ENCODE results near the gene ZFP36. TPM values are rescaled to one million over a fixed set of nuclear protein-coding genes. Genes with fewer than 3 reads are reported as not detected.
"Not testable (repeated sequence)": the region's sequence is repeated elsewhere in the genome, so short reads cannot be mapped to it uniquely, and the experiment has no call there.

Gene ZFP36
- total RNA-seq, 1 donor from 2014 or later = 32.0 TPM

DNA sequence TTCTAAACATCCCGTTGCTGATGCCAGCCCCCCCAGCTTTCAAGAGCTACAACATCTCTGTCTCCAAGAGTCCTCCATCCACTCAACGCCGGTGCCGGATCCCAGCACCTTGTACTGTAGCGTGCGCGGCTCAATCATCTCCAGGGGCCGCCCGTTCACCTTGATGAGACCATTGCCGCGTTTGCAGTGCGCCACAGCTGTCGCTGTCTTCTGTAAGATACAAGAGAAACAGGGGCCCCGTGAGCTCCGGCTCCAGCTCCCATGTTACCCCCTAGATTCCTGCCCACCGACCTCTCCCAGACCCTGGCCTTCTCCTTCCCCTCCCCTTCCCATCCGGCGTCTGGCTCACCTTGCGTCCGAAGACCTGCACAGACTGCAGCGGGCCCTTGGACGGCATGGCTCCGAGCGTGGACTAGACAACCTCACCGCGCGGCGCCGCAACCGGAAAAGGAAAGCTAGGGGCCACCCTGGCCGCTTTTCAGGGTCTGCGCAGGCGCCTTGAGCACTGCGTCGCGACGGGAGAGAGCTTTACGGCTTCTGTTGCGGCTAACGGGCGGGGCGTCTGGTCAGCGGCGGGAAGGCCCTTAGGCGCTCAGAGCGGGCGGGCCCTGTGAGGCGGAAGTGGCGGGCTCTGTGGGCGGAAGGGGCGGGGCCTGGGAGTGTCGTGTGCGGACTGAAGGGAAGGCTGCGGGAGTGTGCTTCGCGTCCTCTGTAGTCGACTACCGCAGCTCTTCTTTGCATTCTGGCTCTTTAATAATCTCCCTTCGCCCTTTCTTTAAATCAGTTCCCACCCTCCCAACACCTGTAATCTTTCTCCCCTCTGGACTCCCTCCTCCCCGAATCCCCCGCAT is 29.1 kb downstream of the ZFP36 start, which contains the start of gene RPS16:
RPS16 (minus strand) TSS at position 451 of the 851 bp plus-strand sequence; CDS start at position 397, 54 bp downstream.
- H3K9me3 Mint-ChIP-seq = no peaks in the 10 kb centered on the region
- peak within 1 kb of the TSS; percentile 99 for H3K4me3 Mint-ChIP-seq
- peak; percentile 99 for DNase-seq (ENCODE audit: low spot score)
- intact Hi-C loops (cut with micrococcal nuclease) = loop anchor here (1.0 to 10.0 kb wide), 5 partner anchors 10 to 849 kb away; partner anchors contain the start of genes AKT2, MED29, PAF1 and PLEKHG2
- H3K36me3 Mint-ChIP-seq (ENCODE audit: low read depth) = peaks cover 33% of the 10 kb centered on the region
- H3K27me3 Mint-ChIP-seq (ENCODE audit: insufficient read depth) = no peaks in the 10 kb centered on the region
- peaks cover 37% of the 10 kb centered on the region for H3K4me1 Mint-ChIP-seq (ENCODE audit: low read depth)
- H3K27ac Mint-ChIP-seq = peak within 1 kb of the TSS; percentile 99

DNA sequence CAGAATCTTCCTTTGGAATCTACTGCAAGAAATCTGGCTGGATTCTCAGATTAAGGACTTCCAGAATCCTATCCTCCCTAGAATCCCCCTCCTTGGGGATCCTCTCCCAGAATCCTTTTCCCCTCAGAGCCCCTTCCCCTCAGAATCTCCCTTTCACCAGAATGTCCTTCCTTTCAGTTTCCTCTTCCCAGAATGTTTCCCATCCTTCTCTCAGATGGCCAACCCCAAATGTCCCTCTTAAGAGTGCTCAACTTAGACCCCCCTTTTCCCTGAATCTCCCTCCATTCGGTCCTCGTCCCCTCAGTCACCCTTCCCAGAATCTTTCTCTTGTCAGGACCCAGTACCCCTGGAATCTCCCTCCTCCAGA is 29.7 kb downstream of the ZFP36 start:
- H3K27me3 Mint-ChIP-seq (ENCODE audit: insufficient read depth) = no peaks in the 10 kb centered on the region
- peak overlapping the region; percentile 99 for H3K27ac Mint-ChIP-seq
- H3K4me3 Mint-ChIP-seq = peak overlapping the region; percentile 99
- no peaks in the 10 kb centered on the region for H3K9me3 Mint-ChIP-seq
- peaks cover 31% of the 10 kb centered on the region for H3K36me3 Mint-ChIP-seq (ENCODE audit: low read depth)
- H3K4me1 Mint-ChIP-seq (ENCODE audit: low read depth) = peaks cover 31% of the 10 kb centered on the region
- no peak for DNase-seq (ENCODE audit: low spot score)
- intact Hi-C loops (cut with micrococcal nuclease) = loop anchor here (1.0 to 10.0 kb wide), 5 partner anchors 9 to 848 kb away; partner anchors contain the start of genes AKT2, MED29, PAF1 and PLEKHG2

DNA sequence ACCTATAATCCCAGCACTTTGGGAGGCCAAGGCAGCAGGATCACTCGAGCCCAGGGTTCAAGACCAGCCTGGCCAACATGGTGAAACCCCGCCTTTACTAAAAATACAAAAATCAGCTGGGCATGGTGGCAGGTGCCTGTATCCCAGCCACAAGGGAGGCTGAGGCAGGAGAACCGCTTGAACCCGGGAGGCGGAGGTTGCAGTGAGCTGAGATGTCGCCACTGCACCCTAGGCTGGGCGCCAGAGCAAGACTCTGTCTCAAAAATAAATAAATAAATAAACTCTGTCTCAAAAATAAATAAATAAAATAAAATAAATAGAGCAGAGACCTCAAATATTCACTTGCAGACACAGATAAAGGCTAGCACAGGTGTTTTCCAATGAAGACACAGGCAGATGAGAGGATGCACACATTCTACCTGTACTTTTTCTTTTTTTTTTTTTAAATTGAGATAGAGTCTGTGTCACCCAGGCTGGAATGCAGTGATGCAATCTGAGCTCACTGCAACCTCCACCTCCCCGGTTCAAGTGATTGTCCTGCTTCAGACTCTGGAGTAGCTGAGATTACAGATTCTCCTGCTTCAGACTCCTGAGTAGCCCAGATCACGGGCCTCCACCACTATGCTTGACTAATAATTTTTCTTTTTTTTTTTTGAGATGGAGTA is 31.8 kb downstream of the ZFP36 start:
- H3K4me3 Mint-ChIP-seq = no peak overlapping the region
- no peaks in the 10 kb centered on the region for H3K9me3 Mint-ChIP-seq
- peaks cover 25% of the 10 kb centered on the region for H3K4me1 Mint-ChIP-seq (ENCODE audit: low read depth)
- intact Hi-C loops (cut with micrococcal nuclease) = loop anchor here (10.0 kb wide), 1 partner anchor 846 kb away; the partner anchor contains the start of gene AKT2
- peaks cover 22% of the 10 kb centered on the region for H3K36me3 Mint-ChIP-seq (ENCODE audit: low read depth)
- H3K27me3 Mint-ChIP-seq (ENCODE audit: insufficient read depth) = no peaks in the 10 kb centered on the region
- DNase-seq (ENCODE audit: low spot score) = no peak
- no peak overlapping the region for H3K27ac Mint-ChIP-seq

- peaks cover 33% of the 10 kb centered on the region for H3K4me1 Mint-ChIP-seq (ENCODE audit: low read depth)
- peaks cover 27% of the 10 kb centered on the region for H3K36me3 Mint-ChIP-seq (ENCODE audit: low read depth)
- peak overlapping the region; percentile 91 for H3K4me3 Mint-ChIP-seq
- peak overlapping the region; percentile 94 for H3K27ac Mint-ChIP-seq
- H3K27me3 Mint-ChIP-seq (ENCODE audit: insufficient read depth) = no peaks in the 10 kb centered on the region
- intact Hi-C loops (cut with micrococcal nuclease) = loop anchor here (1.0 to 10.0 kb wide), 11 partner anchors 8 to 646 kb away; partner anchors contain the start of genes EID2, EID2B, FBL and MED29
- no peaks in the 10 kb centered on the region for H3K9me3 Mint-ChIP-seq
- no peak for DNase-seq (ENCODE audit: low spot score)
Measured at GRCh38 chr19:39444598-39445195, 38.0 kb downstream of the ZFP36 start.

GRCh38 chr19:39445196-39446111 is 38.8 kb downstream of the ZFP36 start, which contains the start of gene SUPT5H:
Gene SUPT5H (plus strand): TSS chr19:39445582. CDS start chr19:39445891, 309 bp downstream.
- intact Hi-C loops (cut with micrococcal nuclease) = loop anchor here (1.0 to 10.0 kb wide), 11 partner anchors 9 to 645 kb away; partner anchors contain the start of genes EID2, EID2B, FBL and MED29
- Mint-ChIP-seq H3K36me3 (ENCODE audit: low read depth) (peaks cover 27% of the 10 kb centered on the region), H3K27ac (peak within 1 kb of the TSS; percentile 94), H3K4me3 (peak within 1 kb of the TSS; percentile 91), H3K9me3 (no peaks in the 10 kb centered on the region), H3K27me3 (ENCODE audit: insufficient read depth) (no peaks in the 10 kb centered on the region), H3K4me1 (ENCODE audit: low read depth) (peaks cover 41% of the 10 kb centered on the region)
- DNase-seq (ENCODE audit: low spot score) = peak; percentile 97

DNA sequence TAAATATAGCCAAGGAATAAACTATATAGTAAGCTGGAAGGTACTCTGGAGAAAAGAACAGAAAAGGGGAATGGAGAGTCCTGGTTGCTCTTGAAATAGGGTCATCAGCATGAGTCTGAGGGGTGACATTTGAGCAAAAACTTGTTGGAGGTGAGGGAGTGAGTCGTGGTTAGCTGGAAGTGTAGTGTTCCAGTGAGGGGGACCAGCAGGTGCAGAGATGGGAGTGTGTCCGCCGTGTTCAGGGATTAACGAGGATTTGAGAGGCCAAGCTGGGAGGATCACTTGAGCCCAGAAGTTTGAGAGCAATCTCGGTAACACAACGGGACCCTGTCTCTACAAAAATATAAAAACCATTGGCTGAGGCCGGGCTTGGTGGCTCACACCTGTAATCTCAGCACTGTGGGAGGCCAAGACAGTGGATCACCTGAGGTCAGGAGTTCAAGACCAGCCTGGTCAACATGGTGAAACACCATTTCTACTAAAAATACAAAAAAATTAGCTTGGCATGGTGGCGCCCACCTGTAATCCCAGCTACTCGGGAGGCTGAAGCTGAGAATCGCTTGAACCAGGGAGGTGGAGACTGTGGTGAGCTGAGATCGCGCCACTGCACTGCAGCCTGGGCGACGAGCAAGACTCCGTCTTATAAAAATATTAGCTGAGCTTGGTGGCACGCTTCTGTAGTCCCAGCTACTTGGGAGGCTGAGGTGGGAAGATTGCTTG is 39.9 kb downstream of the ZFP36 start:
- no peaks in the 10 kb centered on the region for H3K9me3 Mint-ChIP-seq

GRCh38 chr19:39448271-39448670 is 41.6 kb downstream of the ZFP36 start:
- peaks cover 47% of the 10 kb centered on the region for H3K36me3 Mint-ChIP-seq (ENCODE audit: low read depth)
- peaks cover 60% of the 10 kb centered on the region for H3K4me1 Mint-ChIP-seq (ENCODE audit: low read depth)
- H3K27me3 Mint-ChIP-seq (ENCODE audit: insufficient read depth) = no peaks in the 10 kb centered on the region
- no peak for DNase-seq (ENCODE audit: low spot score)
- intact Hi-C loops (cut with micrococcal nuclease) = loop anchor here (5.0 to 10.0 kb wide), 2 partner anchors 399 to 527 kb away; partner anchors contain the start of genes FBL and PSMC4
- H3K27ac Mint-ChIP-seq = peak overlapping the region; percentile 94
- peak overlapping the region; percentile 91 for H3K4me3 Mint-ChIP-seq
- H3K9me3 Mint-ChIP-seq = no peaks in the 10 kb centered on the region

More for the DNA sequence above, 39.9 kb downstream of the ZFP36 start:
- intact Hi-C loops (cut with micrococcal nuclease) = loop anchor here (5.0 to 10.0 kb wide), 2 partner anchors 401 to 528 kb away; partner anchors contain the start of genes FBL and PSMC4
- H3K4me3 Mint-ChIP-seq = peak overlapping the region; percentile 91
- H3K36me3 Mint-ChIP-seq (ENCODE audit: low read depth) = peaks cover 31% of the 10 kb centered on the region
- H3K27me3 Mint-ChIP-seq (ENCODE audit: insufficient read depth) = no peaks in the 10 kb centered on the region
- peaks cover 46% of the 10 kb centered on the region for H3K4me1 Mint-ChIP-seq (ENCODE audit: low read depth)
- H3K27ac Mint-ChIP-seq = peak overlapping the region; percentile 94
- no peak for DNase-seq (ENCODE audit: low spot score)

- peaks cover 62% of the 10 kb centered on the region for H3K4me1 Mint-ChIP-seq (ENCODE audit: low read depth)
Measured at GRCh38 chr19:39449116-39449797, 42.6 kb downstream of the ZFP36 start.

GRCh38 chr19:39451257-39451656 is 44.6 kb downstream of the ZFP36 start:
- H3K9me3 Mint-ChIP-seq; H3K27ac Mint-ChIP-seq; H3K27me3 Mint-ChIP-seq (ENCODE audit: insufficient read depth); intact Hi-C loops (cut with micrococcal nuclease); H3K4me3 Mint-ChIP-seq; DNase-seq (ENCODE audit: low spot score): not testable (repeated sequence)
- H3K36me3 Mint-ChIP-seq (ENCODE audit: low read depth) = peaks cover 45% of the 10 kb centered on the region
- peaks cover 59% of the 10 kb centered on the region for H3K4me1 Mint-ChIP-seq (ENCODE audit: low read depth)

More at GRCh38 chr19:39449116-39449797, 42.6 kb downstream of the ZFP36 start:
- Mint-ChIP-seq H3K36me3 (ENCODE audit: low read depth) (peaks cover 50% of the 10 kb centered on the region), H3K9me3 (no peaks in the 10 kb centered on the region), H3K27me3 (ENCODE audit: insufficient read depth) (no peaks in the 10 kb centered on the region), H3K4me3 (peak overlapping the region; percentile 70), H3K27ac (peak overlapping the region; percentile 86)
- DNase-seq (ENCODE audit: low spot score) = no peak
- intact Hi-C loops (cut with micrococcal nuclease) = loop anchor here (5.0 to 10.0 kb wide), 2 partner anchors 398 to 526 kb away; partner anchors contain the start of genes FBL and PSMC4

Data from activated T-helper 1 cell treated with anti-CD3 and anti-CD28 coated beads, Interleukin-12 subunit alpha, Interleukin-12 subunit beta, Interleukin-2, Interleukin-4 antibody, amounts not matched to agents 30 ng/mL and 10 ng/mL and 1 ng/mL, durations not matched to agents 14 hours and 24 hours and 36 hours (primary cell).